ENCODE measurements around the gene SLC26A1.

The SLC26A1 gene

DNA sequence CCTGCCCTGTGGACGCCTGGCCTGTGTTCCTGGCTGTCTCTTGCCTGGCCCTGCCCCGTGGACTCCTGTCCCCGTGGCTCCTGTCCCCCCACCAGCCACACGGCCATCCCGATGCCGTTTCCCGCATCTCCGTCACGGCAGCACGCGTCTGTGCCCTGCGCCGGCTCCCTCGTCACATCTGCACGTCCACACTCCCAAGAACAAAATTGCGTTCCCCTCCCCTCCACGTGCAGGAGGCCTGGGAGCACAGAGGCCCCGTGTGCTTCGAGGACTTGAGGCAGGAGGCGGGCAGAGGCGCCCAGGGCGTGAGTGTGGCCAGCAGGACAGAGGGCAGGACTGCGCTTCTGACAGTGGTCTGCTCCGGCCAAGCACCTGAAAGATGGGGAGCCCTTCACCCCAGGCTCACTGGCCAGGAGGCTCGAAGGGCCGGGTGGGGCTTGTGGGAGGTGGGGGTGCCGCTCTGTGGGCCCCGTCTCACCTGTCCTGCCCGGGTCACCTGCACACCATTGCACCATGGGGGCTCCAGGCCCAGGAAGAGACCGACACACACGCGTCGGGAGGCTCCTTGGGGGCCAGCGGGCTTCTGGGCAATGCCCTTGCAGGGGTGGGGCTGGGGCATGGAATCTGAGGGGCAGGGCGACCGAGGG lies 35.5 kb upstream of the SLC26A1 start:
- TF ChIP-seq, protein P1, sequence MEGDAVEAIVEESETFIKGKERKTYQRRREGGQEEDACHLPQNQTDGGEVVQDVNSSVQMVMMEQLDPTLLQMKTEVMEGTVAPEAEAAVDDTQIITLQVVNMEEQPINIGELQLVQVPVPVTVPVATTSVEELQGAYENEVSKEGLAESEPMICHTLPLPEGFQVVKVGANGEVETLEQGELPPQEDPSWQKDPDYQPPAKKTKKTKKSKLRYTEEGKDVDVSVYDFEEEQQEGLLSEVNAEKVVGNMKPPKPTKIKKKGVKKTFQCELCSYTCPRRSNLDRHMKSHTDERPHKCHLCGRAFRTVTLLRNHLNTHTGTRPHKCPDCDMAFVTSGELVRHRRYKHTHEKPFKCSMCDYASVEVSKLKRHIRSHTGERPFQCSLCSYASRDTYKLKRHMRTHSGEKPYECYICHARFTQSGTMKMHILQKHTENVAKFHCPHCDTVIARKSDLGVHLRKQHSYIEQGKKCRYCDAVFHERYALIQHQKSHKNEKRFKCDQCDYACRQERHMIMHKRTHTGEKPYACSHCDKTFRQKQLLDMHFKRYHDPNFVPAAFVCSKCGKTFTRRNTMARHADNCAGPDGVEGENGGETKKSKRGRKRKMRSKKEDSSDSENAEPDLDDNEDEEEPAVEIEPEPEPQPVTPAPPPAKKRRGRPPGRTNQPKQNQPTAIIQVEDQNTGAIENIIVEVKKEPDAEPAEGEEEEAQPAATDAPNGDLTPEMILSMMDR (conservative IDR thresholded peaks at IDR 0.05; ENCODE audit: low read depth, low read length), result no peak
- DNase-seq (ENCODE audit: low read depth), result no peak
- no peak overlapping the region for H3K4me3 ChIP-seq (ENCODE audit: low read length)

GRCh38 chr4:1027915-1028238 lies 34.7 kb upstream of the SLC26A1 start:
- H3K4me3 ChIP-seq (ENCODE audit: low read length), result no peak overlapping the region
- TF ChIP-seq, protein P1 (conservative IDR thresholded peaks at IDR 0.05; ENCODE audit: low read depth, low read length), result no peak
- DNase-seq (ENCODE audit: low read depth), result no peak

- DNase-seq (ENCODE audit: low read depth), result no peak
- no peak overlapping the region for H3K4me3 ChIP-seq (ENCODE audit: low read length)
- TF ChIP-seq, protein P1 (conservative IDR thresholded peaks at IDR 0.05; ENCODE audit: low read depth, low read length), result no peak
Observed at GRCh38 chr4:1027219-1027914, 34.2 kb upstream of the SLC26A1 start.

GRCh38 chr4:1026115-1026514 lies 32.9 kb upstream of the SLC26A1 start:
- TF ChIP-seq, protein P1 (conservative IDR thresholded peaks at IDR 0.05; ENCODE audit: low read depth, low read length), result no peak
- DNase-seq (ENCODE audit: low read depth), result no peak
- H3K4me3 ChIP-seq (ENCODE audit: low read length), result no peak overlapping the region

DNA sequence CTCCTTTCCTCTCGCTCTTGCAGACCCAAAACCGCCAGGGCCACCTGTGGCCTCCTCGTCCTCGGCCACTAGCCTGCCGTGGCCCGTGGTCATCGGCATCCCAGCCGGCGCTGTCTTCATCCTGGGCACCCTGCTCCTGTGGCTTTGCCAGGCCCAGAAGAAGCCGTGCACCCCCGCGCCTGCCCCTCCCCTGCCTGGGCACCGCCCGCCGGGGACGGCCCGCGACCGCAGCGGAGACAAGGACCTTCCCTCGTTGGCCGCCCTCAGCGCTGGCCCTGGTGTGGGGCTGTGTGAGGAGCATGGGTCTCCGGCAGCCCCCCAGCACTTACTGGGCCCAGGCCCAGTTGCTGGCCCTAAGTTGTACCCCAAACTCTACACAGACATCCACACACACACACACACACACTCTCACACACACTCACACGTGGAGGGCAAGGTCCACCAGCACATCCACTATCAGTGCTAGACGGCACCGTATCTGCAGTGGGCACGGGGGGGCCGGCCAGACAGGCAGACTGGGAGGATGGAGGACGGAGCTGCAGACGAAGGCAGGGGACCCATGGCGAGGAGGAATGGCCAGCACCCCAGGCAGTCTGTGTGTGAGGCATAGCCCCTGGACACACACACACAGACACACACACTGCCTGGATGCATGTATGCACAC lies 31.8 kb upstream of the SLC26A1 start:
- no peak for DNase-seq (ENCODE audit: low read depth)
- H3K4me3 ChIP-seq (ENCODE audit: low read length), result no peak overlapping the region
- TF ChIP-seq, protein P1 (conservative IDR thresholded peaks at IDR 0.05; ENCODE audit: low read depth, low read length), result no peak

- DNase-seq (ENCODE audit: low read depth), result no peak
- TF ChIP-seq, protein P1 (conservative IDR thresholded peaks at IDR 0.05; ENCODE audit: low read depth, low read length), result no peak
- no peak overlapping the region for H3K4me3 ChIP-seq (ENCODE audit: low read length)
Observed at GRCh38 chr4:1023895-1024740, 30.9 kb upstream of the SLC26A1 start.
